H9 (cell line): ENCODE measurements around the gene CFI. TPM values are rescaled to one million over a fixed set of nuclear protein-coding genes. Genes with fewer than 3 reads are reported as not detected.

Experiments used
- DNase-seq: peaks from one replicate; pipeline ENCODE4 v3.0.0-alpha.2; 2017
- H2AFZ ChIP-seq: one replicate; pipeline ENCODE4 v1.6.1; 2013; ENCODE audit warnings: mild to moderate bottlenecking, low read length, control low read depth, moderate library complexity
- H2AK5ac ChIP-seq: 2 replicates; pipeline ENCODE4 v1.6.1; 2013; ENCODE audit warnings: low read length, control low read depth, mixed read lengths; ENCODE audit not compliant: insufficient read length
- H2BK120ac ChIP-seq: one replicate; pipeline ENCODE4 v1.6.1; 2013; ENCODE audit warnings: low read depth, mild to moderate bottlenecking, low read length, control low read depth, inconsistent platforms; ENCODE audit not compliant: poor library complexity, severe bottlenecking
- H2BK12ac ChIP-seq: 2 replicates; pipeline ENCODE4 v1.6.1; 2013; ENCODE audit warnings: low read length, control low read depth, mixed read lengths, low read depth; ENCODE audit not compliant: insufficient read length
- H2BK15ac ChIP-seq: 2 replicates; pipeline ENCODE4 v1.6.1; 2013; ENCODE audit warnings: low read depth, low read length, control low read depth
- H2BK20ac ChIP-seq: one replicate; pipeline ENCODE4 v1.6.1; 2013; ENCODE audit warnings: low read depth, mild to moderate bottlenecking, low read length, control low read depth, inconsistent platforms; ENCODE audit not compliant: poor library complexity, severe bottlenecking
- H2BK5ac ChIP-seq: 2 replicates; pipeline ENCODE4 v1.6.1; 2013; ENCODE audit warnings: low read length, control low read depth, mixed read lengths; ENCODE audit not compliant: insufficient read length
- H3K14ac ChIP-seq: 2 replicates; pipeline ENCODE4 v1.6.1; 2013; ENCODE audit warnings: low read length, control low read depth; ENCODE audit not compliant: insufficient read depth
- H3K18ac ChIP-seq: 2 replicates; pipeline ENCODE4 v1.6.1; 2013; ENCODE audit warnings: low read depth, mild to moderate bottlenecking, mixed read lengths, low read length, control low read depth; ENCODE audit not compliant: insufficient read length
- H3K23ac ChIP-seq: 2 replicates; pipeline ENCODE4 v1.6.1; 2013; ENCODE audit warnings: low read length, control low read depth, mixed read lengths, low read depth; ENCODE audit not compliant: insufficient read length
- H3K23me2 ChIP-seq: 2 replicates; pipeline ENCODE4 v1.6.1; 2013; ENCODE audit warnings: low read depth, mild to moderate bottlenecking, mixed read lengths, low read length, control low read depth; ENCODE audit not compliant: insufficient read length, poor library complexity, severe bottlenecking
- H3K27ac ChIP-seq: 2 replicates; pipeline ENCODE4 v1.5.1; 2013; ENCODE audit warnings: low read length, control low read depth, mixed read lengths, low read depth; ENCODE audit not compliant: insufficient read length
- H3K27me3 ChIP-seq: 2 replicates; pipeline ENCODE4 v1.6.1; 2013; ENCODE audit warnings: low read length, control low read depth, inconsistent platforms; ENCODE audit not compliant: insufficient read depth
- H3K4ac ChIP-seq: 2 replicates; pipeline ENCODE4 v1.6.1; 2013; ENCODE audit warnings: low read depth, mild to moderate bottlenecking, control low read depth, inconsistent platforms, low read length, moderate library complexity
- H3K4me1 ChIP-seq: 2 replicates; pipeline ENCODE4 v1.6.1; 2013; ENCODE audit warnings: low read length, control low read depth, inconsistent platforms; ENCODE audit not compliant: insufficient read depth
- H3K4me2 ChIP-seq: 2 replicates; pipeline ENCODE4 v1.6.1; 2013; ENCODE audit warnings: low read length, control low read depth, mixed read lengths; ENCODE audit not compliant: insufficient read length, insufficient read depth
- H3K56ac ChIP-seq: 2 replicates; pipeline ENCODE4 v1.6.1; 2013; ENCODE audit warnings: low read depth, mild to moderate bottlenecking, mixed read lengths, low read length, control low read depth; ENCODE audit not compliant: insufficient read length
- H3K79me1 ChIP-seq: 2 replicates; pipeline ENCODE4 v1.6.1; 2013; ENCODE audit warnings: low read depth, mild to moderate bottlenecking, moderate library complexity, low read length, control low read depth, inconsistent platforms; ENCODE audit not compliant: insufficient read depth, poor library complexity, severe bottlenecking
- H3K79me2 ChIP-seq: 2 replicates; pipeline ENCODE4 v1.6.1; 2013; ENCODE audit warnings: low read length, control low read depth, inconsistent platforms; ENCODE audit not compliant: insufficient read depth
- H3K9ac ChIP-seq: 2 replicates; pipeline ENCODE4 v1.6.1; 2013; ENCODE audit warnings: low read length, control low read depth, mixed read lengths; ENCODE audit not compliant: insufficient read length; ENCODE audit errors: extremely low read depth
- H3K9me3 ChIP-seq: one replicate; pipeline ENCODE4 v1.6.1; 2013; ENCODE audit warnings: low read depth, low read length, inconsistent platforms; ENCODE audit not compliant: control insufficient read depth
- H3T11ph ChIP-seq: one replicate; pipeline ENCODE4 v1.6.1; 2013; ENCODE audit warnings: mild to moderate bottlenecking, low read length, control low read depth, inconsistent platforms
- H4K20me1 ChIP-seq: one replicate; pipeline ENCODE4 v1.6.1; 2013; ENCODE audit not compliant: control insufficient read depth, insufficient read length, insufficient read depth
- H4K5ac ChIP-seq: 2 replicates; pipeline ENCODE4 v1.6.1; 2013; ENCODE audit warnings: low read depth, mild to moderate bottlenecking, mixed read lengths, low read length, control low read depth; ENCODE audit not compliant: insufficient read length
- H4K8ac ChIP-seq: replicated peaks from 2 replicates; pipeline ENCODE4 v1.6.1; 2013; ENCODE audit warnings: low read length, control low read depth, mixed read lengths, low read depth; ENCODE audit not compliant: insufficient read length
- H4K91ac ChIP-seq: 2 replicates; pipeline ENCODE4 v1.6.1; 2013; ENCODE audit warnings: low read depth, mild to moderate bottlenecking, moderate library complexity, mixed read lengths, low read length, control low read depth; ENCODE audit not compliant: insufficient read length
- H3K27ac Mint-ChIP-seq, 3 experiments: 2 replicates in 2 of 3; 3 replicates in 1 of 3; pipeline ENCODE4 v1.8.0; 2020 to 2021; ENCODE audit warnings: mixed read lengths in 3 of 3, mild to moderate bottlenecking in 1 of 3, moderate library complexity in 1 of 3
- H3K27me3 Mint-ChIP-seq: 2 replicates; pipeline ENCODE4 v1.8.0; 2021; ENCODE audit warnings: low read depth, mild to moderate bottlenecking, moderate library complexity, mixed read lengths
- H3K36me3 Mint-ChIP-seq, 3 experiments: 2 replicates in 2 of 3; 3 replicates in 1 of 3; pipeline ENCODE4 v1.8.0; 2020 to 2021; ENCODE audit warnings: low read depth in 3 of 3, mixed read lengths in 3 of 3; ENCODE audit not compliant: insufficient read depth in 1 of 3
- H3K4me1 Mint-ChIP-seq, 2 experiments: 2 replicates each; pipeline ENCODE4 v1.8.0; 2020; ENCODE audit warnings: mixed read lengths in 2 of 2
- H3K4me3 Mint-ChIP-seq, 2 experiments: 2 replicates in 1 of 2; 3 replicates in 1 of 2; pipeline ENCODE4 v1.8.0; 2020 to 2021; ENCODE audit warnings: mild to moderate bottlenecking in 2 of 2, mixed read lengths in 2 of 2, moderate library complexity in 1 of 2
- H3K9me3 Mint-ChIP-seq, 2 experiments: 2 replicates in 1 of 2; 3 replicates in 1 of 2; pipeline ENCODE4 v1.8.0; 2020; ENCODE audit warnings: mild to moderate bottlenecking in 2 of 2, mixed read lengths in 2 of 2, moderate library complexity in 1 of 2
- CTCF ChIP-seq: fragments of 200-600 bp; sonication (generic); conservative IDR thresholded peaks from 3 replicates; pipeline ENCODE4 v1.8.0; 2021; ENCODE audit warnings: antibody characterized with exemption, mild to moderate bottlenecking
- WGBS: extraction: QIAGEN DNeasy Blood & Tissue Kit; methylation state at CpG from one replicate; pipeline ENCODE4 v1.1.7; 2013; ENCODE audit warnings: missing lambda C conversion rate, low lambda C conversion rate, mixed read lengths; ENCODE audit not compliant: insufficient read length; ENCODE audit errors: extremely low coverage; 5-methylcytosine and 5-hydroxymethylcytosine counted together
- total RNA-seq: library from RNA; stranded (reverse); gene quantifications from 2 replicates; pipeline ENCODE4 v1.2.1, GENCODE V29; 2021

Gene CFI
- total RNA-seq, 1 experiment from 2014 or later: not detected

GRCh38 chr4:109754093-109754857 is 47.5 kb downstream of the CFI start:
- Mint-ChIP-seq H3K4me3 (no peak overlapping the region), H3K36me3 (no peaks in the 10 kb centered on the region), H3K9me3 (no peaks in the 10 kb centered on the region), H3K4me1 (no peaks in the 10 kb centered on the region), H3K27me3 (no peaks in the 10 kb centered on the region; the same call in 1 of the 2 replicates), H3K27ac (no peak overlapping the region)
- no peak overlapping the region for H3K4ac ChIP-seq
- H3K9ac ChIP-seq: no peak overlapping the region
- H2AK5ac ChIP-seq: no peak overlapping the region
- TF ChIP-seq CTCF: no peak
- no peak overlapping the region for H2AFZ ChIP-seq
- H3K27ac ChIP-seq: no peak overlapping the region
- no peaks in the 10 kb centered on the region for H3K79me1 ChIP-seq
- H4K5ac ChIP-seq: no peak overlapping the region
- no peak overlapping the region for H3K14ac ChIP-seq
- H3K9me3 ChIP-seq: no peaks in the 10 kb centered on the region
- no peaks in the 10 kb centered on the region for H4K20me1 ChIP-seq
- H3K23me2 ChIP-seq: no peaks in the 10 kb centered on the region
- WGBS: no CpG with 5 or more reads among the region's 7 CpGs
- no peak overlapping the region for H3K18ac ChIP-seq
- no peak overlapping the region for H2BK120ac ChIP-seq
- no peak overlapping the region for H4K91ac ChIP-seq
- H3T11ph ChIP-seq: no peak overlapping the region
- H3K56ac ChIP-seq: no peak overlapping the region
- no peak overlapping the region for H2BK5ac ChIP-seq
- H3K23ac ChIP-seq: no peak overlapping the region
- H2BK20ac ChIP-seq: no peak overlapping the region
- no peaks in the 10 kb centered on the region for H3K79me2 ChIP-seq
- no peak overlapping the region for H4K8ac ChIP-seq
- no peak overlapping the region for H2BK15ac ChIP-seq
- no peaks in the 10 kb centered on the region for H3K27me3 ChIP-seq
- H3K4me2 ChIP-seq: no peak overlapping the region
- DNase-seq: no peak
- H2BK12ac ChIP-seq: no peak overlapping the region
- H3K4me1 ChIP-seq: no peaks in the 10 kb centered on the region
